Bronchial epithelial cell (primary cell): ENCODE results near the gene CLEC19A. TPM values are rescaled to one million over a fixed set of nuclear protein-coding genes. Genes with fewer than 3 reads are reported as not detected.

Experiments used
- DNase-seq: peaks from one replicate; pipeline ENCODE4 v3.0.0-alpha.2; 2010; ENCODE audit warnings: low read depth
- FAIRE-seq: peaks from 2 replicates; lab custom pipeline; 2011; peaks lifted over from hg19 to GRCh38; lab: Jason Lieb, UNC
- H3K27me3 ChIP-seq: 2 replicates; pipeline ENCODE4 v1.5.1; 2011; ENCODE audit warnings: low read length; ENCODE audit not compliant: control insufficient read depth, insufficient read depth
- H3K36me3 ChIP-seq: 2 replicates; pipeline ENCODE4 v1.5.1; 2011; ENCODE audit warnings: low read length; ENCODE audit not compliant: control insufficient read depth, insufficient read depth
- H3K4me3 ChIP-seq: 2 replicates; pipeline ENCODE4 v1.5.1; 2011; ENCODE audit warnings: mild to moderate bottlenecking, low read depth, low read length, control low read depth
- CTCF ChIP-seq: IDR thresholded peaks from 2 replicates; pipeline ENCODE4 v1.5.1; 2011; ENCODE audit warnings: mild to moderate bottlenecking, moderate library complexity, low read length, control low read depth, inconsistent platforms; ENCODE audit not compliant: insufficient read depth, severe bottlenecking
- total RNA-seq: library from RNA; depleted of rRNA; stranded (reverse); fragments of >200 nt; gene quantifications from 2 replicates; pipeline ENCODE4 v1.2.1, GENCODE V29; 2014

CLEC19A gene
- total RNA-seq, 1 donor from 2014 or later = not detected

- no peak overlapping the region for H3K4me3 ChIP-seq
- DNase-seq (no peak), FAIRE-seq (no peak)
- H3K36me3 ChIP-seq = no peaks in the 10 kb centered on the region
- no peaks in the 10 kb centered on the region for H3K27me3 ChIP-seq
- no peak for TF ChIP-seq CTCF
These were observed 44.0 kb upstream of the CLEC19A start for GRCh38 chr16:19241512-19241911.

GRCh38 chr16:19242186-19242585 lies 43.3 kb upstream of the CLEC19A start:
- FAIRE-seq (no peak), DNase-seq (peak; percentile 31)
- no peak overlapping the region for H3K4me3 ChIP-seq
- no peaks in the 10 kb centered on the region for H3K27me3 ChIP-seq
- no peaks in the 10 kb centered on the region for H3K36me3 ChIP-seq
- no peak for TF ChIP-seq CTCF

DNA sequence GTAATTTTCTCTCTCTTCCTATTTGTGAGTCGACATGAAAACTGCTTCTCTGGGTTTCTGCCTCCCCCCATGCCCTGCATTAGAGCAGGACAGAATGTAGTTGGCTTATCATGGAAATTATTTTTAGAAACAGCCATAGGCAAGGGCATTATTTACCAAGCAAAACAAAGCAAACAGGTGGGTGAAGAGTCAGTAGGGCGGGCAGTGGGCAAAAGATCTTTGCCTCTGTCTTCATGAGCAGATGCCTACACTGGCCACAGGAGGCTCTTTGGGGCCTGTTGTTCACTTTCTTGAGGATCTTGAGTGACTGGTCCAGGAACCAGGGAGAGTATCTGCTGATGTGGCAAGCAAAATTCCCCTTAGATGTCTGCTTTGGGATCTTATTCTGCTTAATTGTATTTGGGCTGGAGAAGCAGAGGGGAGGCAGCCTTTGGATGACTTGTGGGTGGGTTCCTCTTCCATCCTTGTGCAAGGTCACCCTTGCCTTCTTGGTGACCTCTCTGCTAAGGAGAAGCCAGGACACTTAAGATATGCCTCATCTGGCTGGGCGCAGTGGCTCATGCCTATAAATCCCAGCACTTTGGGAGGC lies 42.5 kb upstream of the CLEC19A start:
- Histone ChIP-seq H3K36me3 (no peaks in the 10 kb centered on the region), H3K4me3 (no peak overlapping the region), H3K27me3 (no peaks in the 10 kb centered on the region)
- FAIRE-seq (no peak), DNase-seq (no peak)
- no peak for TF ChIP-seq CTCF

GRCh38 chr16:19245326-19245925 lies 40.1 kb upstream of the CLEC19A start:
- DNase-seq = no peak
- TF ChIP-seq CTCF = no peak
- FAIRE-seq = no peak

DNA sequence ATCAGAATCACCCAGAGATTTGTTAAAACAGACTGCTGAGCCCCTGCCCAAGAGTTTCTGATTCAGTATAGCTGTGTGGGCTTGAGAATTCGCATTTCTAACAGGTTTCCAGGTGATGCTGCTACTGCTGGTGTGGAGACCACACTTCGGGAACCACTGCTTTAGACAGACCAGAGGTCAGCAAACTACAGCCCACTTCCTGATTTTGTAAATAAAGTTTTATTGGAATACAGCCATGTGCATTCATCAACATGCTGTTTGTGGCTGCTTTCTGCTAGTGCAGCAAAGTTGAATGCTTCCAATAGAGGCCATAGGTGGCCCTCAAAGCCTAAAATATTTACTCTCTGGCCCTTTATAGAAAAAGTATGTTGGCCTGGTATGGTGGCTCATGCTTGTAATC lies 32.6 kb upstream of the CLEC19A start:
- no peaks in the 10 kb centered on the region for H3K36me3 ChIP-seq
- TF ChIP-seq CTCF = no peak
- H3K27me3 ChIP-seq = no peaks in the 10 kb centered on the region
- DNase-seq (no peak), FAIRE-seq (no peak)
- H3K4me3 ChIP-seq = no peak overlapping the region

More at GRCh38 chr16:19245326-19245925, 40.1 kb upstream of the CLEC19A start:
- Histone ChIP-seq H3K27me3 (no peaks in the 10 kb centered on the region), H3K36me3 (no peaks in the 10 kb centered on the region), H3K4me3 (no peak overlapping the region)
